CD14-positive monocyte (primary cell): ENCODE measurements around the gene TOMM5. TPM values are rescaled to one million over a fixed set of nuclear protein-coding genes. Genes with fewer than 3 reads are reported as not detected.

Experiments
- DNase-seq, 3 donors: peaks; one replicate each; pipeline ENCODE4 v3.0.0-alpha.2; 2011 to 2022
- H2AFZ ChIP-seq: 2 replicates; pipeline ENCODE4 v1.6.0; 2012; ENCODE audit warnings: mild to moderate bottlenecking, low read depth, low read length, inconsistent platforms; ENCODE audit not compliant: insufficient read depth, poor library complexity, severe bottlenecking
- H3K27ac ChIP-seq, 2 donors: 1 replicate in 1 of 2; 2 replicates in 1 of 2; pipeline ENCODE4 v1.5.1; 2012 to 2013; ENCODE audit warnings: low read length in 2 of 2, control low read depth in 1 of 2, inconsistent platforms in 1 of 2, low read depth in 1 of 2, mild to moderate bottlenecking in 1 of 2
- H3K27me3 ChIP-seq, 2 donors: one replicate each; pipeline versions ENCODE4 v1.6.0 to v1.6.1; 2011 to 2013; ENCODE audit warnings: low read length in 2 of 2; ENCODE audit not compliant: control insufficient read depth in 2 of 2, insufficient read depth in 2 of 2
- H3K36me3 ChIP-seq, 2 donors: replicated peaks in 1 of 2; 1 replicate in 1 of 2; 2 replicates in 1 of 2; pipeline versions ENCODE4 v1.5.1 to v1.6.1; 2012 to 2013; ENCODE audit warnings: low read length in 2 of 2, control low read depth in 1 of 2, inconsistent platforms in 1 of 2, mild to moderate bottlenecking in 1 of 2; ENCODE audit not compliant: insufficient read depth in 2 of 2, control insufficient read depth in 1 of 2
- H3K4me1 ChIP-seq, 2 donors: 1 replicate in 1 of 2; 2 replicates in 1 of 2; pipeline versions ENCODE4 v1.5.1 to v1.6.1; 2012 to 2013; ENCODE audit warnings: low read length in 2 of 2, control low read depth in 1 of 2, inconsistent platforms in 1 of 2, mild to moderate bottlenecking in 1 of 2, moderate library complexity in 1 of 2; ENCODE audit not compliant: insufficient read depth in 2 of 2, control insufficient read depth in 1 of 2
- H3K4me2 ChIP-seq: replicated peaks from 2 replicates; pipeline ENCODE3; 2012; ENCODE audit warnings: low read length, moderate library complexity, mild to moderate bottlenecking; ENCODE audit not compliant: poor library complexity, severe bottlenecking; ENCODE audit errors: extremely low read depth
- H3K4me3 ChIP-seq, 3 experiments: fragments of 200-600 bp in 1 of 3; sonication (generic) in 1 of 3; replicated peaks in 1 of 3; 1 replicate in 2 of 3; 2 replicates in 1 of 3; pipeline ENCODE4 v1.5.1; 2011 to 2013; ENCODE audit warnings: low read length in 3 of 3, mild to moderate bottlenecking in 3 of 3, control low read depth in 2 of 3, low read depth in 2 of 3, inconsistent platforms in 1 of 3, moderate library complexity in 1 of 3
- H3K79me2 ChIP-seq: 2 replicates; pipeline ENCODE4 v1.6.0; 2012; ENCODE audit warnings: mild to moderate bottlenecking, control low read depth, inconsistent platforms, low read length, moderate library complexity; ENCODE audit not compliant: insufficient read depth
- H3K9ac ChIP-seq: 2 replicates; pipeline ENCODE4 v1.6.0; 2017; ENCODE audit warnings: low read length, mild to moderate bottlenecking; ENCODE audit not compliant: insufficient read depth, poor library complexity, severe bottlenecking
- H3K9me3 ChIP-seq, 2 donors: replicated peaks in 1 of 2; 1 replicate in 1 of 2; 2 replicates in 1 of 2; pipeline versions ENCODE4 v1.5.1 to v1.6.1; 2012 to 2013; ENCODE audit warnings: low read length in 2 of 2, control low read depth in 1 of 2; ENCODE audit not compliant: control insufficient read depth in 1 of 2, insufficient read depth in 1 of 2
- H4K20me1 ChIP-seq: 2 replicates; pipeline ENCODE4 v1.6.0; 2012; ENCODE audit warnings: mild to moderate bottlenecking, low read length, control low read depth, moderate library complexity; ENCODE audit not compliant: insufficient read depth
- H3K27ac Mint-ChIP-seq, 7 donors: one replicate each; pipeline ENCODE4 v1.8.0; 2020; ENCODE audit warnings: mild to moderate bottlenecking in 7 of 7, mixed read lengths in 7 of 7, moderate library complexity in 6 of 7, inconsistent platforms in 2 of 7
- H3K27me3 Mint-ChIP-seq, 3 donors: one replicate each; pipeline ENCODE4 v1.8.0; 2021 to 2022; ENCODE audit warnings: low read depth in 3 of 3, mild to moderate bottlenecking in 3 of 3, mixed read lengths in 3 of 3, moderate library complexity in 3 of 3, inconsistent platforms in 1 of 3
- H3K36me3 Mint-ChIP-seq, 2 donors: one replicate each; pipeline ENCODE4 v1.8.0; 2020; ENCODE audit warnings: mixed read lengths in 2 of 2, inconsistent platforms in 1 of 2, mild to moderate bottlenecking in 1 of 2
- H3K4me1 Mint-ChIP-seq: one replicate; pipeline ENCODE4 v1.8.0; 2020; ENCODE audit warnings: mild to moderate bottlenecking, mixed read lengths
- H3K4me3 Mint-ChIP-seq, 2 donors: one replicate each; pipeline ENCODE4 v1.8.0; 2020; ENCODE audit warnings: mild to moderate bottlenecking in 2 of 2, mixed read lengths in 2 of 2, moderate library complexity in 1 of 2
- H3K9me3 Mint-ChIP-seq, 7 donors: one replicate each; pipeline ENCODE4 v1.8.0; 2020 to 2022; ENCODE audit warnings: mixed read lengths in 7 of 7, mild to moderate bottlenecking in 6 of 7, moderate library complexity in 6 of 7, inconsistent platforms in 2 of 7
- CTCF ChIP-seq: fragments of 200-600 bp; IDR thresholded peaks from one replicate; pipeline ENCODE4 v1.8.0; 2022; ENCODE audit warnings: antibody characterized with exemption, mild to moderate bottlenecking
- WGBS: methylation state at CpG from one replicate; pipeline ENCODE4 v1.1.5; 2013; ENCODE audit warnings: missing lambda C conversion rate; ENCODE audit not compliant: insufficient coverage; 5-methylcytosine and 5-hydroxymethylcytosine counted together
- intact Hi-C, 2 donors: fragments of 100-400 bp; cut with micrococcal nuclease; formaldehyde crosslinking; loops; one replicate each; pipeline versions ENCODE4 v1.15.0 to v1.15.1; 2023
- polyA plus RNA-seq, 3 donors: library from polyadenylated mRNA; depleted of rRNA in 1 of 3; unstranded in 2 of 3; stranded (reverse) in 1 of 3; fragments of 300-500 nt in 2 of 3; fragments of >200 nt in 1 of 3; fragmentation: Illumina TruSeq in 2 of 3; gene quantifications; 1 replicate in 2 of 3; 2 replicates in 1 of 3; pipeline ENCODE4 v1.2.3, GENCODE V29; 2012 to 2021

The TOMM5 gene
- polyA plus RNA-seq, 3 donors: 35.0 to 117 (median 112) TPM

DNA sequence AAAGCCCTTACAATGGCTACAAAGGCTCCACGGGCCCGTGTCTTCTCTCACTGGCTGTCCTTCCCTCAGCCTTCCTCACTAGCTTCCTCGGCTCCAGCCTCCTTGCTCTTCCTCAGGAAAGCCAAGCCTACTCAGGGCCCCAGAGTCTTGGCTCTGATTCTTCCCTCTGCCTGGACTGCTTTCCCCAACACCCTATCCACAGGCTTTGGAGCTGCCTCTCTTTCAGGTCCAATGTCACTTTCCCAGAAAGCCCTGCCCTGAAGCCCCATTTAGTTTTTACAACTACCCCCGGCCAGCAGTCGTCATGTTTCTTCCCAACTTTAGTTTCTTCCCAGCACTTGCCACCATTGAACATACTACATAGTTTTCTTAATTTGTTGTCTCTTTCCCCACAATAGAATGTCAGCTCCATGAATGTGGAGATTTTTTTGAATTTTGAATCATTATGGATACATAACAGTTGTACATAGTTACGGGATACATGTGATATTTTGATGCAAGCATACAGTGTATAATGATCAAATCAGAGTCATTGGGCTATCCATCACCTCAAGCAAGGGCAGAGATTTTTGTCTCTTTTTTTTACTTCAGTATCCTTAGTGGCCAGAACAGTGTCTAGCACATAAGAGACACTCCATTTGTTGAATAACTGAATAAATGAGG is 17.5 kb upstream of the TOMM5 start:
- H3K4me3 ChIP-seq: no peak overlapping the region
- no peaks in the 10 kb centered on the region for H3K4me1 Mint-ChIP-seq
- H3K4me3 Mint-ChIP-seq: no peak overlapping the region
- no peaks in the 10 kb centered on the region for H3K79me2 ChIP-seq
- H3K27me3 ChIP-seq: peaks cover 3 to 7% of the 10 kb centered on the region in 2 donors
- peak overlapping the region in 1 of 7 donors; percentile 0 for H3K27ac Mint-ChIP-seq
- no peak overlapping the region for H3K4me2 ChIP-seq
- no peak for DNase-seq
- no peaks in the 10 kb centered on the region for H3K9me3 Mint-ChIP-seq
- no peaks in the 10 kb centered on the region for H3K9me3 ChIP-seq
- H3K27ac ChIP-seq: no peak overlapping the region
- intact Hi-C loops: no loop called here
- no peaks in the 10 kb centered on the region for H3K36me3 ChIP-seq
- H2AFZ ChIP-seq: no peak overlapping the region
- no peaks in the 10 kb centered on the region for H4K20me1 ChIP-seq
- H3K9ac ChIP-seq: no peak overlapping the region
- peaks cover 5 to 15% (median 15%) of the 10 kb centered on the region in 3 donors for H3K27me3 Mint-ChIP-seq
- no peaks in the 10 kb centered on the region for H3K4me1 ChIP-seq
- 80% methylated on average over 2 of the region's 6 CpGs for WGBS
- TF ChIP-seq CTCF: no peak
- no peaks in the 10 kb centered on the region for H3K36me3 Mint-ChIP-seq

- H3K4me3 ChIP-seq: no peak overlapping the region
- H3K27me3 ChIP-seq: peaks cover 3 to 7% of the 10 kb centered on the region in 2 donors
- no peak overlapping the region for H3K4me2 ChIP-seq
- H3K27ac ChIP-seq: no peak overlapping the region
- no peaks in the 10 kb centered on the region for H3K9me3 Mint-ChIP-seq
- no peak overlapping the region for H3K4me3 Mint-ChIP-seq
- peak overlapping the region in 1 of 7 donors; percentile 48 for H3K27ac Mint-ChIP-seq
- peaks cover 7 to 19% (median 16%) of the 10 kb centered on the region in 3 donors for H3K27me3 Mint-ChIP-seq
- no peaks in the 10 kb centered on the region for H3K79me2 ChIP-seq
- H3K36me3 ChIP-seq: no peaks in the 10 kb centered on the region
- no peaks in the 10 kb centered on the region for H3K4me1 Mint-ChIP-seq
- no peaks in the 10 kb centered on the region for H4K20me1 ChIP-seq
- DNase-seq: no peak
- intact Hi-C loops: no loop called here
- no peaks in the 10 kb centered on the region for H3K36me3 Mint-ChIP-seq
- no peak for TF ChIP-seq CTCF
- no peaks in the 10 kb centered on the region for H3K9me3 ChIP-seq
- no peak overlapping the region for H3K9ac ChIP-seq
- no peak overlapping the region for H2AFZ ChIP-seq
- no peaks in the 10 kb centered on the region for H3K4me1 ChIP-seq
Observed at GRCh38 chr9:37608250-37608649, 15.9 kb upstream of the TOMM5 start.
